DND-41 (cell line): ENCODE measurements around the gene GBE1.
"Not testable (repeated sequence)": the region's sequence is repeated elsewhere in the genome, so short reads cannot be mapped to it uniquely, and the experiment has no call there.

Experiments
- ATAC-seq: fragments of 200-7000 bp; cut with Tn5 transposase; 3 replicates; pipeline ENCODE4 v1.9.1; 2021; ENCODE audit warnings: low read depth; ENCODE audit not compliant: insufficient read depth
- DNase-seq: peaks from one replicate; pipeline ENCODE4 v3.0.0-alpha.2; 2020
- H2AFZ ChIP-seq: 2 replicates; pipeline ENCODE4 v1.6.0; 2012; ENCODE audit warnings: low read depth, low read length
- H3K27ac ChIP-seq: 2 replicates; pipeline ENCODE4 v1.5.1; 2012; ENCODE audit warnings: low read length, inconsistent platforms
- H3K27me3 ChIP-seq: fragments of 200-600 bp; sonication (generic); 2 replicates; pipeline ENCODE4 v1.6.0; 2012; ENCODE audit warnings: low read length, mild to moderate bottlenecking, inconsistent platforms; ENCODE audit not compliant: insufficient read depth, poor library complexity
- H3K36me3 ChIP-seq: 2 replicates; pipeline ENCODE4 v1.5.1; 2012; ENCODE audit warnings: low read length, inconsistent platforms; ENCODE audit not compliant: insufficient read depth
- H3K4me1 ChIP-seq: 2 replicates; pipeline ENCODE4 v1.5.1; 2012; ENCODE audit warnings: mild to moderate bottlenecking, low read length; ENCODE audit not compliant: insufficient read depth
- H3K4me2 ChIP-seq: 2 replicates; pipeline ENCODE4 v1.6.0; 2012; ENCODE audit warnings: mild to moderate bottlenecking, moderate library complexity, low read length, inconsistent platforms; ENCODE audit not compliant: insufficient read depth
- H3K4me3 ChIP-seq, 2 experiments: fragments of 200-600 bp in 1 of 2; shearing (Covaris generic) in 1 of 2; 2 replicates each; pipeline ENCODE4 v1.5.1; 2012 to 2016; ENCODE audit warnings: inconsistent platforms in 2 of 2, low read length in 2 of 2, mild to moderate bottlenecking in 2 of 2, low read depth in 1 of 2, moderate library complexity in 1 of 2
- H3K79me2 ChIP-seq: 2 replicates; pipeline ENCODE4 v1.6.0; 2012; ENCODE audit warnings: low read length, inconsistent platforms; ENCODE audit not compliant: insufficient read depth
- H3K9ac ChIP-seq: 2 replicates; pipeline ENCODE4 v1.6.0; 2012; ENCODE audit warnings: low read depth, mild to moderate bottlenecking, inconsistent platforms, low read length, moderate library complexity
- H3K9me3 ChIP-seq: 2 replicates; pipeline ENCODE4 v1.5.1; 2012; ENCODE audit warnings: low read length, moderate library complexity, mild to moderate bottlenecking, inconsistent platforms; ENCODE audit not compliant: insufficient read depth, severe bottlenecking
- H4K20me1 ChIP-seq: 2 replicates; pipeline ENCODE4 v1.6.0; 2012; ENCODE audit warnings: low read length; ENCODE audit not compliant: insufficient read depth
- EZH2 ChIP-seq: IDR thresholded peaks from 3 replicates; pipeline ENCODE4 v1.6.1; 2012; ENCODE audit warnings: borderline replicate concordance, low read depth, mild to moderate bottlenecking, moderate library complexity, low read length, inconsistent platforms; ENCODE audit not compliant: severe bottlenecking
- TF ChIP-seq, protein P1 (sequence below): IDR thresholded peaks from 2 replicates; pipeline ENCODE4 v1.5.1; 2012; ENCODE audit warnings: borderline replicate concordance, low read length, moderate library complexity, mild to moderate bottlenecking; ENCODE audit not compliant: poor library complexity, severe bottlenecking; ENCODE audit errors: extremely low read depth

GBE1 gene

DNA sequence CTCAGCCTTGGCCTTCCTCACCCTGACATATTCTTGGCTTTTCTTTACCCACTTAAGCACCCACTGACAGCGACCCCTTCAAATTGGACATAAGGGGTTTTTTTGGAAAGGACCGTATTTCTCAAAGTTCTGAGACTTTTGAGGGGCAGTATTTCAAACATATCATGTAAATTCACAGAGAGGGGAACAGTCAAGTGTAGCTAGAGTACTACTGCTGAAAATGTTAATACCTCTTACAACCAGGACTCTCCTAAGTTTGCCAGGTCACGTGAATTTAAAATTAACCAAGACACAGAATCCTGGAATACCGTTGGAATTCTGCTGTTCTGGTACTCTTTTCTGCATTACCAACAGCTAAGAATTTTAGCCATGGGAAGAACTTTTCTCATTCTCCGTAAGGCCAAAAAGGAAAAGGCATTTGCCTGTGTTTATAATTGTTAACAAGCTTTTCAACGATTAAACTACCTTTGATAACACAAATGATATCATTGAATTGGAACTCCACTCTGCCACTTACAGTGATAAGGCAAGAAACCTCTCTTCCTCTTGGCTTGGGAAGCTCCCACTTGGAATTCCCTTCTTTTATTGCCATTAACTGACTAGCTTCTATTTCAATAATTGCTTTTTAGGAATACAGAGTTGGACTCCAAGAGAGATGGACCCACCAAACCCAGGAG is 597 bp upstream of the GBE1 start:
- H3K27ac ChIP-seq: peak overlapping the region; percentile 98
- peaks cover 60% of the 10 kb centered on the region for H3K4me1 ChIP-seq
- peak overlapping the region; percentile 79 for H3K4me2 ChIP-seq
- H3K9me3 ChIP-seq: peaks cover 15% of the 10 kb centered on the region
- peaks cover 38% of the 10 kb centered on the region for H3K79me2 ChIP-seq
- DNase-seq (no peak), ATAC-seq (no peak)
- no peak for TF ChIP-seq EZH2
- TF ChIP-seq, protein P1, sequence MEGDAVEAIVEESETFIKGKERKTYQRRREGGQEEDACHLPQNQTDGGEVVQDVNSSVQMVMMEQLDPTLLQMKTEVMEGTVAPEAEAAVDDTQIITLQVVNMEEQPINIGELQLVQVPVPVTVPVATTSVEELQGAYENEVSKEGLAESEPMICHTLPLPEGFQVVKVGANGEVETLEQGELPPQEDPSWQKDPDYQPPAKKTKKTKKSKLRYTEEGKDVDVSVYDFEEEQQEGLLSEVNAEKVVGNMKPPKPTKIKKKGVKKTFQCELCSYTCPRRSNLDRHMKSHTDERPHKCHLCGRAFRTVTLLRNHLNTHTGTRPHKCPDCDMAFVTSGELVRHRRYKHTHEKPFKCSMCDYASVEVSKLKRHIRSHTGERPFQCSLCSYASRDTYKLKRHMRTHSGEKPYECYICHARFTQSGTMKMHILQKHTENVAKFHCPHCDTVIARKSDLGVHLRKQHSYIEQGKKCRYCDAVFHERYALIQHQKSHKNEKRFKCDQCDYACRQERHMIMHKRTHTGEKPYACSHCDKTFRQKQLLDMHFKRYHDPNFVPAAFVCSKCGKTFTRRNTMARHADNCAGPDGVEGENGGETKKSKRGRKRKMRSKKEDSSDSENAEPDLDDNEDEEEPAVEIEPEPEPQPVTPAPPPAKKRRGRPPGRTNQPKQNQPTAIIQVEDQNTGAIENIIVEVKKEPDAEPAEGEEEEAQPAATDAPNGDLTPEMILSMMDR: no peak
- H3K9ac ChIP-seq: peak overlapping the region; percentile 86
- no peaks in the 10 kb centered on the region for H3K27me3 ChIP-seq
- H4K20me1 ChIP-seq: no peaks in the 10 kb centered on the region
- peak overlapping the region; percentile 72 to 80; a peak in 3 of 4 replicates for H3K4me3 ChIP-seq
- peak overlapping the region; percentile 88 for H2AFZ ChIP-seq
- H3K36me3 ChIP-seq: peaks cover 36% of the 10 kb centered on the region

DNA sequence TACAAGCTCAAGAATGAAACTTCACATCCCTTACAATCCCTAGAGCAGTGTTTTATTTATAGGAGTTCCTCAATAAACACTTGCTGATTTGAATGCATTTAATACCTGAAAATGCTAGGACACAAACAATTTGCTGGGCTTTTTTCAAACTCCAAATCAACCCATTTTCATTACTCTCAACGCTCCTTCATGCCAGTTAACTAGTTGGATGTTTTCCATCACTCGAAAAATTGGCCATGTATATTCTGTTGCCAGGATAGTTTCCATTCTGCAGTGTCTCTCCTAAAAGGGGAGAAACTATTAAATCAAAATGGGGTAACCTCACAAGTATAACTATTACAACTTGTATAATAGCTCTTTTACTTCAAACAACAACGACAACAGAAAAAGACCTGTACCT is 1.2 kb downstream of the GBE1 start:
- ATAC-seq (no peak), DNase-seq (no peak)
- peak overlapping the region; percentile 79 for H3K4me2 ChIP-seq
- H3K27me3 ChIP-seq: no peaks in the 10 kb centered on the region
- H2AFZ ChIP-seq: peak overlapping the region; percentile 88
- H3K27ac ChIP-seq: peak overlapping the region; percentile 98
- peaks cover 72% of the 10 kb centered on the region for H3K4me1 ChIP-seq
- H3K9ac ChIP-seq: peak overlapping the region; percentile 86
- TF ChIP-seq, protein P1: no peak
- TF ChIP-seq EZH2: no peak
- no peaks in the 10 kb centered on the region for H4K20me1 ChIP-seq
- H3K79me2 ChIP-seq: peaks cover 56% of the 10 kb centered on the region
- H3K36me3 ChIP-seq: peaks cover 51% of the 10 kb centered on the region
- peak overlapping the region; percentile 72 to 80 for H3K4me3 ChIP-seq
- H3K9me3 ChIP-seq: peaks cover 18% of the 10 kb centered on the region

DNA sequence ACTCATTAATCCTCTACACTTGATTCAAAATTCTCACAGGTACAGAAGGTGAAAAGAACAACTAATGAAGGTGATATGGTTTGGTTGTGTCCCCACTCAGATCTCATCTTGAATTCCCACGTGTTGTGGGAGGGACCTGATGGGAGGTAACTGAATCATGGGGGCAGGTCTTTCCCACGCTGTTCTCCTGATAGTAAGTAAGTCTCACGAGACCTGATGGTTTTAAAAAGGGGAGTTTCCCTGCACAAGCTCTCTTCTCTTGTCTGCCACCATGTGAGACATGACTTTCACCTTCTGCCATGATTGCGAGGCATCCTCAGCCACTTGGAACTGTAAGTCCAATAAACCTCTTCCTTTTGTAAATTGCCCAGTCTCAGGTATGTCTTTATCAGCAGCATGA is 2.7 kb downstream of the GBE1 start:
- not testable (repeated sequence) for H3K27me3 ChIP-seq, H2AFZ ChIP-seq, H4K20me1 ChIP-seq, DNase-seq, ATAC-seq, H3K9ac ChIP-seq
- Histone ChIP-seq H3K36me3 (peaks cover 64% of the 10 kb centered on the region), H3K4me2 (peak overlapping the region; percentile 79), H3K4me3 (peak overlapping the region in 1 of 2 experiments; percentile 72; a peak in 2 of 4 replicates), H3K4me1 (peaks cover 82% of the 10 kb centered on the region), H3K79me2 (peaks cover 71% of the 10 kb centered on the region), H3K27ac (peak overlapping the region; percentile 98; the same call in 1 of the 2 replicates), H3K9me3 (peaks cover 22% of the 10 kb centered on the region)

DNA sequence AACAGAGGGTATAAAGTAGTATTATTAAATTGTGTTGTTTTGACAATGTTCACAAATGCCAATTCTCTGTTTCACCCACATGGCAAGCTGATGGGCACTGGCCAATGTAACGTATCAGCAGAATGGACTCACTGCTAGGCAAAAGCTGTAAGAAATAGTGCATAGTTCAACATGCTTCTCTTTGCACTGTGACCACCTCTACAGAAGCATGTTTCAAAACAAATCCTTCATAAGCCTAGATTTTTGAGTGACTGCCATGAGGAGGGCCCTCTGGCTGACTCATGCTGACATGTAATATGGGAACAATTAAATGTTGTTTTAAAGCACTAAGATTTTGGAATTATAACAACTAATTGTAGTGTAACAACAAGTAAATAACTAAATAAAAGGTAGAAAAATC is 3.2 kb downstream of the GBE1 start:
- peaks cover 6% of the 10 kb centered on the region; the same call in 1 of the 2 replicates for H4K20me1 ChIP-seq
- peak overlapping the region; percentile 79 for H3K4me2 ChIP-seq
- H2AFZ ChIP-seq: no peak overlapping the region
- peaks cover 86% of the 10 kb centered on the region for H3K4me1 ChIP-seq
- TF ChIP-seq, protein P1: no peak
- no peak for TF ChIP-seq EZH2
- DNase-seq (no peak), ATAC-seq (no peak)
- peaks cover 76% of the 10 kb centered on the region for H3K79me2 ChIP-seq
- H3K36me3 ChIP-seq: peaks cover 69% of the 10 kb centered on the region
- H3K4me3 ChIP-seq: peak overlapping the region in 1 of 2 experiments; percentile 72; a peak in 2 of 4 replicates
- peaks cover 22% of the 10 kb centered on the region for H3K9me3 ChIP-seq
- H3K27me3 ChIP-seq: no peaks in the 10 kb centered on the region
- peak overlapping the region; percentile 55 for H3K27ac ChIP-seq
- no peak overlapping the region for H3K9ac ChIP-seq
